ENCODE measurements around the gene ENOX2.

Gene ENOX2

DNA sequence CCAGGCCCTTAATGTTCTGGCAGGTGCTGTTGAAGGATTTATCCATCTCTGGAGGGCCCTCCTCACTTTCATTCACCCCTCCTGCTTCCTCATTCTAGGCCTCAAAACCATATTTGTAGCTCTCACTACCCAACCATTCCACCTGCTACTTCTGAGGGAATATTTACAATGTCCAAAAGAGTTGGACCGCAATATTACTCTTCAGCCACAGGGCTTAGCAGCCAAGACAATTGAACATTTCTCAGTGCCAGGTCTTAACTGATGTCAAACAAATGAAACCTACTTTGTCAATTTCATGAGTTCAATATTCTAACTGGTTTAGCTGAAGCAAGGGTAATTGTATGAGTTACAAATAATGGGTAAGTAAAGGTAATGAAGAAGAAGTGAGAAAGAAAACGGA is 113.2 kb downstream of the ENOX2 start:
- H2AFZ ChIP-seq (ENCODE audit: low read depth, low read length) = no peak overlapping the region
- H3K4me1 ChIP-seq (ENCODE audit: insufficient read depth, low read length) = peaks cover 22% of the 10 kb centered on the region

DNA sequence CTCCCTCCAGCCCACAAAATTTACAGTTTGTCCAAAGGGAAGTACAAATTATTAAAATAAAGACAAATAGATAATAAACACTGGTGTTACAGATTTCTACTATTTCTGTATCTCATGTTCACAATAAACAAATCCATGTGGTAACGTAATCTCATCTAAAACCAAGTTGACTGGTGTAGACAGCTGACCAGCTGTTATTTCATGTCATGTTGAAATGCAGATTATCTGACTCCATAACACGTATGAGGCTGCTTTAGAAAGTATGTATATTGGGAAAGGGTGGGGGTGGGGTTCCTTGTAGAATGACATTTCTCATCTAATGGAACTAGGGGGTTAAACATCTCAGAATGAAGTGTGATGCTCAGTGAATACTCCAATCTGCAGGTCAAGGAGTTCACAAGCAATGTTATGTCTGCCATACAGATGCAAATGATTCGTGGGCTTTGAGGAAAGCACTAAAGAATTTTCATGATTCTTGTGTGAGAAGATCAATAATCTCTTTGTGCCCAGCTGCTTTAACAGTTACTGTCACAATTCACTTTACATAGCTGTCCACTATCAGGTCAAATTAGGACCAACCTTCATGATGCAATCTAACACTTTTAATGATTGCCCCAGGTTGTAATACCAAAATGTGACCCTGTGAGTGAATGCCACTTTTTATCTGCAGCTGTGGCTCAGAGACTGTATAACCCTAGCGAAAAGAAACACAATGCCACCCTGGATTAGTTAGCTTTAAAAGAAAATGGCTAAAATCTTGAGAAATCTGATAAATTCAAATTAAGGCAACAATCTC is 114.0 kb downstream of the ENOX2 start:
- Histone ChIP-seq H3K36me3 (ENCODE audit: insufficient read depth, low read length) (no peaks in the 10 kb centered on the region), H3K9me3 (ENCODE audit: low read length) (no peaks in the 10 kb centered on the region), H3K4me3 (ENCODE audit: low read length) (no peak overlapping the region), H3K4me1 (ENCODE audit: insufficient read depth, low read length) (peaks cover 22% of the 10 kb centered on the region), H3K27me3 (ENCODE audit: insufficient read depth, low read length) (no peaks in the 10 kb centered on the region), H2AFZ (ENCODE audit: low read depth, low read length) (no peak overlapping the region)

More for the DNA sequence above, 113.2 kb downstream of the ENOX2 start:
- H3K4me3 ChIP-seq (ENCODE audit: low read length) = no peak overlapping the region
- H3K36me3 ChIP-seq (ENCODE audit: insufficient read depth, low read length) = no peaks in the 10 kb centered on the region
- no peaks in the 10 kb centered on the region for H3K9me3 ChIP-seq (ENCODE audit: low read length)
- H3K27me3 ChIP-seq (ENCODE audit: insufficient read depth, low read length) = no peaks in the 10 kb centered on the region

DNA sequence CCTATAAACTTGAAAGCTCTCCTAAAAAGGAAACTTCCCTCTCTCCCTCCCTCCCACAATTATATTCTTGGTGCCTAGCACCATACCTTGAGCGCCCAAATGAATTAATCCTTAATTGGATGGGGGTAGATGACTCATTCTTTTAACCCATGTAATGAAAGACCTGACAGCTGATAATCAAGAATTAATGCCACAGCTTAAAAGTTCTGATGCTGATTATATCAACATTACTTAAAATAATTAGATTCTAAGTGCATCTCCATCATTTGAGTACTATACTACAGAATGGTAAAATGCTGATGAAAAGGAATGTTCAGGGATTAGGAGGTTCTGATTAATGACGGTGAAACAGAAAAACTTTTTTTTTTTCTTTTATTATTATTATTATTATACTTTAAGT is 117.0 kb downstream of the ENOX2 start:
- H2AFZ ChIP-seq (ENCODE audit: low read depth, low read length) = no peak overlapping the region
- H3K4me1 ChIP-seq (ENCODE audit: insufficient read depth, low read length) = peaks cover 25% of the 10 kb centered on the region
- H3K27me3 ChIP-seq (ENCODE audit: insufficient read depth, low read length) = no peaks in the 10 kb centered on the region
- no peak overlapping the region for H3K4me3 ChIP-seq (ENCODE audit: low read length)
- no peaks in the 10 kb centered on the region for H3K36me3 ChIP-seq (ENCODE audit: insufficient read depth, low read length)
- no peaks in the 10 kb centered on the region for H3K9me3 ChIP-seq (ENCODE audit: low read length)

DNA sequence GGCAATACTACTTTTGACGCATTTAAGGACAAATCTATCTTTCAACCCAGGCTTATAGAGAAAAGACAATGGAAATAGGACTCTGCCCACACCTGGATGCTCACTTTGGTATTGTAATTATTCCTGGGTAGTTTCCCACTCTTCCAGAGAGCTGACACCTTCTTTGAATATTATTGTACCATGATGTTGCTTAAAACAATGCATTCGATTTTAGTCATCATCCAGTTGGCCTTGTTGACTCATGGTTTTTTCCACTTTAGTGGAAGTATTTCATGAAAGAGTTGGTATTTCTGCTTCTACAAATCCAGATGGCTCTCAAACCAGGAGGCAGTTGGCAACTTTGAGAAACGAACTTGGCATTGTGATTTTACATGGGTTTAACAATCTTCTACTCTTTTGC is 124.2 kb downstream of the ENOX2 start:
- Histone ChIP-seq H3K4me3 (ENCODE audit: low read length) (no peak overlapping the region), H3K9me3 (ENCODE audit: low read length) (no peaks in the 10 kb centered on the region), H3K4me1 (ENCODE audit: insufficient read depth, low read length) (peaks cover 6% of the 10 kb centered on the region), H2AFZ (ENCODE audit: low read depth, low read length) (no peak overlapping the region), H3K27me3 (ENCODE audit: insufficient read depth, low read length) (no peaks in the 10 kb centered on the region), H3K36me3 (ENCODE audit: insufficient read depth, low read length) (no peaks in the 10 kb centered on the region)

DNA sequence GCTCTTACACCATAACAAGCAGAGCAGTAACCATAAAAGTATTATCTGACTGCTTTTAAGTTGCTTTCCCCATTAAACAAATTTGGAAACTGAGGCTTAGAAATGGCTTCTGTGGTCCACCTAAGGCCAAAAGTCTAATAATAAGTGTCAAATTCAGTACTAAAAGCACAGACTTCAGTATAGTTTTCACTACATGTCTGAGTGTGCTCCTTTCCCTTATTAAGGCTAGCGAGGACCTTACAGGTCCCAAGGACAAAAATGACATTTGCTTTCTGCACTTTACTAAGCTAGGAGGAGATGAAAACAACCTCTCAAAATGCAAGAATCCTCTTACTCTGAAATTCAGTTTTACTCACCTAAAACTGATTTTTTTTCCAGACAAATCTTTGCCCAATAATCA is 127.2 kb downstream of the ENOX2 start:
- no peaks in the 10 kb centered on the region for H3K27me3 ChIP-seq (ENCODE audit: insufficient read depth, low read length)
- H3K4me1 ChIP-seq (ENCODE audit: insufficient read depth, low read length) = peaks cover 4% of the 10 kb centered on the region
- no peak overlapping the region for H2AFZ ChIP-seq (ENCODE audit: low read depth, low read length)
- no peaks in the 10 kb centered on the region for H3K9me3 ChIP-seq (ENCODE audit: low read length)
- H3K36me3 ChIP-seq (ENCODE audit: insufficient read depth, low read length) = no peaks in the 10 kb centered on the region
- no peak overlapping the region for H3K4me3 ChIP-seq (ENCODE audit: low read length)

DNA sequence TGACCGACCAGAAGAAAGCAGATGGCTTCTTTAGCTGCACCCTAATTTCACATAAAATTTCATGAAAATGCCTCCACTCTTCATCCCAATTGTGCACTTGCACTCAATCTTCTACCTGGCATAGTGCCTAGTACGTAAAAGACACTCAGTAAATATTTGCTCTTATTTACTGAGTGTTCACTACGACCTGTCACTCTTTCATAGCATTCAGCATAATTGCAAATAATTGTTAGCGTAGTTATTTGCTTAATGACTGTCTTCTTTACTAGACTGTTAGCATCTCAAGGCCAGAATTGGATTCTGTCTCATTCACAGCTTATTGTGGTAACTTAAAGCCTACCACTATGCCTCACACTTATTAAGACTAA is 130.2 kb downstream of the ENOX2 start:
- H3K9me3 ChIP-seq (ENCODE audit: low read length) = no peaks in the 10 kb centered on the region
- H3K4me1 ChIP-seq (ENCODE audit: insufficient read depth, low read length) = peaks cover 4% of the 10 kb centered on the region
- no peak overlapping the region for H2AFZ ChIP-seq (ENCODE audit: low read depth, low read length)
- H3K36me3 ChIP-seq (ENCODE audit: insufficient read depth, low read length) = no peaks in the 10 kb centered on the region
- H3K4me3 ChIP-seq (ENCODE audit: low read length) = no peak overlapping the region
- no peaks in the 10 kb centered on the region for H3K27me3 ChIP-seq (ENCODE audit: insufficient read depth, low read length)

DNA sequence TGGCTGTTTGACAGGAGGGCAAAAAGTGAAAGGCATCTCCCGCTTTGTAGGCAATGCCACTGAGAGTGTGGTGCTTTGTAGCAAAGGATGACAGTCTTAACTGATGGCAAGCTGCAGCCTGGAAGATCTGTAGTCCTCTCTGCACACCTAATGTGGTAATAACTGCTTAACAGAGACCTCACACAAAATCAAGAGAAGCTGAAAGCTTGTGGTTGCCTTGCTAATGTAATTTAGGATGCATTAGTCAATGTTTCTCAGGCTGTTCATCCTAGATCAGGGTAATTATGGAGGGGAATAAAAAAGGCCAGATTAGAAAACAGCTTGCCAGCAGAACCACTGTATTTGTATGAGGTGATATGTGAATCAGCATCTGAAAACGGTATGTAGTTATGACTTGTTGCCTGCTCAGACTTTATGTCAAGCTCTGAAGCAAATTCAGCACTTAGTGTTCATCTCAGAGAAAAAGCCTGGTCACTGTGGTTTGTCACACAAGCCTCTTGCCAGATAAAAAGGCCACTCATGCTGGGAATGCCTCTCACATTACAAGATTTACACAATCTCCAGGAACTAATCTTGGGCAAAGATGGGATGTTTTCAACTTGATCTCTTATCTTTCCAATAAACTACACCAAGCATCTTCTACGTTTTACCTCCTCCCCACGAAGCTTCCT is 130.8 kb downstream of the ENOX2 start:
- no peak overlapping the region for H2AFZ ChIP-seq (ENCODE audit: low read depth, low read length)
- no peak overlapping the region for H3K4me3 ChIP-seq (ENCODE audit: low read length)
- H3K27me3 ChIP-seq (ENCODE audit: insufficient read depth, low read length) = no peaks in the 10 kb centered on the region
- H3K4me1 ChIP-seq (ENCODE audit: insufficient read depth, low read length) = peaks cover 3% of the 10 kb centered on the region
- H3K36me3 ChIP-seq (ENCODE audit: insufficient read depth, low read length) = no peaks in the 10 kb centered on the region
- H3K9me3 ChIP-seq (ENCODE audit: low read length) = no peaks in the 10 kb centered on the region

DNA sequence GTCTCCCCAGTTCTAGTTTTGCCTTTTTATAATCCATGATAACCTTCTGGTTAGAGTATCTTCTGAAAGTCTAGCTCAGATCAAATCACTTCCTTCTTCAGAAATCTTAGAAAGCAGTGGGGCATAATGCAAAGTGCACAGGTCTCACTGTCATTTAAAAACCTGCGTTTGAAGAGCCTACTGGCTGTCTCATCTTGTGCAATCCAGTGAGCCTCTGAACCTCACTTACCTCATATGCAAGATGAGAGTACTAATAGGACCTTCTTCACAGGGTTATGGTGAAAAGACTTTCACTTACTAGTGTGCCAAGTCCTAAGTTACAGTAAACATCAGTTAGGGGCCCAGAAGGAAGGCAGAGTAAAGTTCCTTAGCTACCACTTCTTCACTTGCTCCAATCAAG is 131.4 kb downstream of the ENOX2 start:
- H3K36me3 ChIP-seq (ENCODE audit: insufficient read depth, low read length) = no peaks in the 10 kb centered on the region
- H3K4me3 ChIP-seq (ENCODE audit: low read length) = no peak overlapping the region
- peaks cover 3% of the 10 kb centered on the region for H3K4me1 ChIP-seq (ENCODE audit: insufficient read depth, low read length)
- no peaks in the 10 kb centered on the region for H3K9me3 ChIP-seq (ENCODE audit: low read length)
- no peak overlapping the region for H2AFZ ChIP-seq (ENCODE audit: low read depth, low read length)
- no peaks in the 10 kb centered on the region for H3K27me3 ChIP-seq (ENCODE audit: insufficient read depth, low read length)

DNA sequence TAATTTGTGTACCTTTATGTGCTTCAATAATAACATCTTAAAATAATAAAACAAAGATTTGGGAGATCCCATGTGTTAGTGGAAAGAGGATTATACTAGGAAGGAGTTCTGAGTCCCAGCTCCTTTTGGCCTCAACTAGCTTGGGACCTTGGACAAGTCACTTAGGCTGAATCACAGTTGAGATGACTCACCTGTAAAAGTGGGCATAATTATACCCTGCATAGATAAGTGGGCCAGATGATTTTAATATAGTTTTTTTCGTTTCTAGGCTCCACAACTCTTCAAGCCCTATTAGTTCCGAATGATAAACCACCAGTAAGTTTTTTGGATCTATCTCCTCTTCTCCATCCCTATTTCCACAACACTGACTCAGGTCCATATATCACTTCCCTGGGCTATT is 131.8 kb downstream of the ENOX2 start:
- Histone ChIP-seq H3K36me3 (ENCODE audit: insufficient read depth, low read length) (no peaks in the 10 kb centered on the region), H3K9me3 (ENCODE audit: low read length) (no peaks in the 10 kb centered on the region), H3K4me3 (ENCODE audit: low read length) (no peak overlapping the region), H3K4me1 (ENCODE audit: insufficient read depth, low read length) (peaks cover 3% of the 10 kb centered on the region), H2AFZ (ENCODE audit: low read depth, low read length) (no peak overlapping the region), H3K27me3 (ENCODE audit: insufficient read depth, low read length) (no peaks in the 10 kb centered on the region)

DNA sequence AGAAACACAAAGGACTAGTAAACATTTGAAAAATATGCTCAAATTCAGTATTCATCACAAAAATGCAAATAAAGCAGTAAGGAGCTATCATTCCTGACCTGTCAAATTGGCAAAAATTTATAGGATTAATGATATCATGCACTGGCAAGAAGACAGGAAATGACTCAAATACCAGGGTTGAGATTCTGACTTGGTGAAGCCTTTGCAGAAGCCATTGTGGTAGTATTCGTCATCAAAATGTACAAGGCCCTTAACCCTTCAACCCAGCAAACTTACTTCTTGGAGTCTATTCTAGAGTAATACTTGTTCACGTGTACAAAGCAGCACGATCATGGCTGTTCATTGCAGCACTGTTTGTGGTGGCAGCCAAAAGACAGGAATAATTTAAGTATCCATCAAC is 132.4 kb downstream of the ENOX2 start:
- H3K4me1 ChIP-seq (ENCODE audit: insufficient read depth, low read length) = peaks cover 3% of the 10 kb centered on the region
- no peaks in the 10 kb centered on the region for H3K9me3 ChIP-seq (ENCODE audit: low read length)
- no peaks in the 10 kb centered on the region for H3K27me3 ChIP-seq (ENCODE audit: insufficient read depth, low read length)
- H2AFZ ChIP-seq (ENCODE audit: low read depth, low read length) = no peak overlapping the region
- no peaks in the 10 kb centered on the region for H3K36me3 ChIP-seq (ENCODE audit: insufficient read depth, low read length)
- H3K4me3 ChIP-seq (ENCODE audit: low read length) = no peak overlapping the region

DNA sequence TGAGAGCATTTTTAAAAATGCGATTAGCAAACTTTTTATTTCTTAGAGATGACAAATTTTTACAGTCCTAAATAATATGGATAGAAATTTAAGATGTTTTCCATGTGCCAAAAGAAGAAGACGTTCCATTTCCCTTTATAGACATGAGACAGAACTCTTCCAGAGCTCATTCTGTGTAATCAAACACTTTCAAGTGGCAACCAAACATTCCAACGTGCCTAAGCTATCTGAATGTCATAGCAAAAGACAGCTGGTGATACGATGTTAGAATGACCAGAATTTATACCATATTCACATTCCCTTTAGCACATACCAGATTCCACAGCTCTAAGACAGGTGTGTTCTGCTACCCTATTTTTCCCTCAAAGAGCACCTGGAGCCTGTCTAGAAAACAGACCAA is 133.2 kb downstream of the ENOX2 start:
- H3K4me3 ChIP-seq (ENCODE audit: low read length) = no peak overlapping the region
- no peaks in the 10 kb centered on the region for H3K36me3 ChIP-seq (ENCODE audit: insufficient read depth, low read length)
- H3K4me1 ChIP-seq (ENCODE audit: insufficient read depth, low read length) = peaks cover 3% of the 10 kb centered on the region
- no peaks in the 10 kb centered on the region for H3K27me3 ChIP-seq (ENCODE audit: insufficient read depth, low read length)
- H3K9me3 ChIP-seq (ENCODE audit: low read length) = no peaks in the 10 kb centered on the region
- H2AFZ ChIP-seq (ENCODE audit: low read depth, low read length) = no peak overlapping the region

DNA sequence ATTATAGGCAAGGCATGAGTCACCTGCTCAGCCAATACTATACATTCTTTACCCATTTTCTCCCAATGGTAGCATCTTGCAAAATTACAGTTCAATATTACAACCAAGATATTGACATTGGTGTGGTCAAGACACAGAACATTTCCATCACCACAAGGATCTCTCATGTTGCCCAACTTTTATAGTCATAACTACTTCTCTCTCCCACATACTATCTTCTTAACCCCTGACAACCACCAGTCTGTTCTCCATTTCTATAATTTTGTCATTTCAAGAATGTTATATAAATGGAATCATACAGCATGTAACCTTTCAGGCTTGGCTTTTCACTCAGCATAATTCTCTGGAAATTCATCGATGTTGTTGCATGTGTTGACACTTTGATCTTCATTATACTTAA is 144.9 kb downstream of the ENOX2 start:
- Histone ChIP-seq H3K4me1 (ENCODE audit: insufficient read depth, low read length) (no peaks in the 10 kb centered on the region), H2AFZ (ENCODE audit: low read depth, low read length) (no peak overlapping the region), H3K4me3 (ENCODE audit: low read length) (no peak overlapping the region), H3K9me3 (ENCODE audit: low read length) (no peaks in the 10 kb centered on the region), H3K36me3 (ENCODE audit: insufficient read depth, low read length) (no peaks in the 10 kb centered on the region), H3K27me3 (ENCODE audit: insufficient read depth, low read length) (no peaks in the 10 kb centered on the region)

DNA sequence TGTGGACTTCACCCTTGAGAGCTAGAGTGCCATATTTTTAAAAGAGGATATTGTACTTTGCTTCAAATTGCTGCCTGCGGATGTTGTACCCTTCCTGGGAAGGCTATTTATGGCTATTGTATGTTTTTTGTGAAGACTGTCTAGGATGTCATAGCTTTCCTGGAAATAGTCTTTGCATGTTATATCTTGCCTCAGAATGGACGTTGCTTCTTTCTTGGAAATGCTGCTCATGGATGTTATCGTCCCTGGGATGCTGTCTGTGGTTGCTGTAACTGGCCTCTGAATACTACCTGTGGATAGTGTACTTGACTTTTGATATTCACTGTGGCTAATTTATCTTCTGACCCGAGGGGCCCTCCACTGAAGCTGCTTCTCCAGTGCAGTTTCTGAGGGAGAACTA is 146.8 kb downstream of the ENOX2 start:
- H3K36me3 ChIP-seq (ENCODE audit: insufficient read depth, low read length) = no peaks in the 10 kb centered on the region
- H3K9me3 ChIP-seq (ENCODE audit: low read length) = no peaks in the 10 kb centered on the region
- H2AFZ ChIP-seq (ENCODE audit: low read depth, low read length) = no peak overlapping the region
- no peak overlapping the region for H3K4me3 ChIP-seq (ENCODE audit: low read length)
- no peaks in the 10 kb centered on the region for H3K27me3 ChIP-seq (ENCODE audit: insufficient read depth, low read length)
- no peaks in the 10 kb centered on the region for H3K4me1 ChIP-seq (ENCODE audit: insufficient read depth, low read length)

DNA sequence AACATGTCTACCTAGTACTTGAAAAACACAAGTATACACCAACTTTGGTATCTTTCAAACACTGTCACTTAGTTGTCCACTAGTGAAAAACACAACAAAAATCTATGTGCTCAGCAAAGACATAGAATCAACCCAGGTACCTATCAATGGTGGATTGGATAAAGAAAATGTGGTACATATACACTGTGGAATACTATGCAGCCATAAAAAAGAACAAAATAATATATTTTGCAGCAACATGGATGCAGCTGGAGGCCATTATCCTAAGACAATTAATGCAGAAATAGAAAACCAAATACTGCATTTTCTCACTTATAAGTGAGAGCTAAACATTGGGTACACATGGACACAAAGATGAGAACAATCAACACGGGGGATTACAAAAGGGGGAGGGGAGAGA is 148.7 kb downstream of the ENOX2 start:
- H3K9me3 ChIP-seq (ENCODE audit: low read length) = no peaks in the 10 kb centered on the region
- peaks cover 10% of the 10 kb centered on the region for H3K4me1 ChIP-seq (ENCODE audit: insufficient read depth, low read length)
- H2AFZ ChIP-seq (ENCODE audit: low read depth, low read length) = no peak overlapping the region
- no peak overlapping the region for H3K4me3 ChIP-seq (ENCODE audit: low read length)
- no peaks in the 10 kb centered on the region for H3K36me3 ChIP-seq (ENCODE audit: insufficient read depth, low read length)
- H3K27me3 ChIP-seq (ENCODE audit: insufficient read depth, low read length) = no peaks in the 10 kb centered on the region

All from neuron (in vitro differentiated cells).